Liver (tissue), 9 donors: ENCODE measurements around the gene DMAC2. TPM values are rescaled to one million over a fixed set of nuclear protein-coding genes. Genes with fewer than 3 reads are reported as not detected.

Experiments used
- DNase-seq: peaks from one replicate; pipeline ENCODE4 v3.0.0-alpha.2; 2017; ENCODE audit warnings: low spot score
- H3K27ac ChIP-seq, 2 donors: one replicate each; pipeline ENCODE4 v1.7.0; 2013; ENCODE audit warnings: inconsistent platforms in 2 of 2, low read length in 2 of 2, control low read depth in 1 of 2, low read depth in 1 of 2, mild to moderate bottlenecking in 1 of 2
- H3K27me3 ChIP-seq, 4 donors: one replicate each; pipeline versions ENCODE4 v1.6.1 to v1.7.0; 2013; ENCODE audit warnings: low read length in 3 of 4, inconsistent platforms in 1 of 4, mild to moderate bottlenecking in 1 of 4, moderate library complexity in 1 of 4; ENCODE audit not compliant: control insufficient read depth in 4 of 4, insufficient read depth in 4 of 4
- H3K36me3 ChIP-seq, 4 donors: one replicate each; pipeline versions ENCODE4 v1.6.1 to v1.7.0; 2013; ENCODE audit warnings: low read length in 3 of 4, mild to moderate bottlenecking in 3 of 4, low read depth in 1 of 4, moderate library complexity in 1 of 4; ENCODE audit not compliant: control insufficient read depth in 4 of 4, insufficient read depth in 3 of 4
- H3K4me1 ChIP-seq, 4 donors: one replicate each; pipeline versions ENCODE4 v1.6.1 to v1.7.0; 2013; ENCODE audit warnings: low read length in 3 of 4, mild to moderate bottlenecking in 3 of 4, moderate library complexity in 1 of 4; ENCODE audit not compliant: control insufficient read depth in 4 of 4, insufficient read depth in 4 of 4
- H3K4me3 ChIP-seq, 3 donors: one replicate each; pipeline versions ENCODE4 v1.6.1 to v1.7.0; 2013; ENCODE audit warnings: low read length in 3 of 3, control low read depth in 1 of 3, low read depth in 1 of 3, mild to moderate bottlenecking in 1 of 3
- H3K9ac ChIP-seq, 2 donors: one replicate each; pipeline ENCODE4 v1.7.0; 2013; ENCODE audit warnings: low read length in 2 of 2, mild to moderate bottlenecking in 2 of 2, moderate library complexity in 2 of 2, control low read depth in 1 of 2, low read depth in 1 of 2
- H3K9me3 ChIP-seq, 4 donors: one replicate each; pipeline versions ENCODE4 v1.6.1 to v1.7.0; 2013; ENCODE audit warnings: low read length in 3 of 4; ENCODE audit not compliant: control insufficient read depth in 4 of 4
- FOXA1 ChIP-seq: IDR thresholded peaks from 2 replicates; pipeline ENCODE4 v1.6.1; 2016; ENCODE audit warnings: antibody characterized with exemption
- GABPA ChIP-seq, 2 donors: IDR thresholded peaks in 1 of 2; conservative IDR thresholded peaks in 1 of 2; 2 replicates each; pipeline ENCODE4 v1.6.1; 2016; ENCODE audit warnings: antibody characterized with exemption in 2 of 2, mild to moderate bottlenecking in 1 of 2, moderate library complexity in 1 of 2
- HNF4G ChIP-seq: IDR thresholded peaks from 2 replicates; pipeline ENCODE4 v1.6.1; 2016; ENCODE audit warnings: antibody characterized with exemption
- JUND ChIP-seq, 2 donors: IDR thresholded peaks; 2 replicates each; pipeline ENCODE4 v1.6.1; 2016; ENCODE audit warnings: antibody characterized with exemption in 2 of 2
- RAD21 ChIP-seq, 2 donors: IDR thresholded peaks; 2 replicates each; pipeline ENCODE4 v1.6.1; 2016; ENCODE audit warnings: antibody characterized with exemption in 2 of 2, mild to moderate bottlenecking in 2 of 2
- RXRA ChIP-seq, 2 donors: IDR thresholded peaks; 2 replicates each; pipeline ENCODE4 v1.6.1; 2017 to 2018; ENCODE audit warnings: antibody characterized with exemption in 2 of 2, mild to moderate bottlenecking in 1 of 2
- TAF1 ChIP-seq: conservative IDR thresholded peaks from 2 replicates; pipeline ENCODE4 v1.6.1; 2016; ENCODE audit warnings: antibody characterized with exemption, mild to moderate bottlenecking
- YY1 ChIP-seq: IDR thresholded peaks from 2 replicates; pipeline ENCODE4 v1.6.1; 2016; ENCODE audit warnings: antibody characterized with exemption, mild to moderate bottlenecking
- WGBS: extraction: QIAGEN DNeasy Blood & Tissue Kit; methylation state at CpG from one replicate; pipeline ENCODE4 v1.1.7; 2013; 5-methylcytosine and 5-hydroxymethylcytosine counted together
- polyA plus RNA-seq, 2 donors: library from polyadenylated mRNA; stranded (reverse) in 1 of 2; unstranded in 1 of 2; fragments of 200-250 nt in 1 of 2; fragments of >200 nt in 1 of 2; fragmentation: Nextera tagmentation in 1 of 2; extraction: Ambion mirVana in 1 of 2; gene quantifications; one replicate each; pipeline versions ENCODE4 v1.2.1 to v1.2.3, GENCODE V29; 2013 to 2015
- total RNA-seq, 2 donors: library from RNA; depleted of rRNA; stranded (reverse); fragments of >200 nt; gene quantifications; one replicate each; pipeline ENCODE4 v1.2.3, GENCODE V29; 2014
- TF ChIP-seq, protein P1 (sequence below): IDR thresholded peaks from 2 replicates; pipeline ENCODE4 v1.6.1; 2016; ENCODE audit warnings: antibody characterized with exemption
- TF ChIP-seq, protein P2 (sequence below): IDR thresholded peaks from 2 replicates; pipeline ENCODE4 v1.6.1; 2016; ENCODE audit warnings: antibody characterized with exemption, mild to moderate bottlenecking
- TF ChIP-seq, protein P3 (sequence below): IDR thresholded peaks from 2 replicates; pipeline ENCODE4 v1.6.1; 2016; ENCODE audit warnings: antibody characterized with exemption
- TF ChIP-seq, protein P4 (sequence below): fragments of 150-350 bp; IDR thresholded peaks from 2 replicates; pipeline ENCODE4 v1.5.1; 2017; ENCODE audit warnings: improper control_type of control experiment, low read depth, low read length; ENCODE audit not compliant: missing input control
- TF ChIP-seq, protein P5 (sequence below): IDR thresholded peaks from 2 replicates; pipeline ENCODE4 v1.6.1; 2016; ENCODE audit warnings: antibody characterized with exemption
- donor health status: healthy.
- donor health status: healthy.
- donor health status: healthy.
- donor health status: healthy.
- donor health status: healthy.

The DMAC2 gene
- total and polyA plus RNA-seq, 4 donors, result 17.1 to 28.8 (median 24.2) TPM

DNA sequence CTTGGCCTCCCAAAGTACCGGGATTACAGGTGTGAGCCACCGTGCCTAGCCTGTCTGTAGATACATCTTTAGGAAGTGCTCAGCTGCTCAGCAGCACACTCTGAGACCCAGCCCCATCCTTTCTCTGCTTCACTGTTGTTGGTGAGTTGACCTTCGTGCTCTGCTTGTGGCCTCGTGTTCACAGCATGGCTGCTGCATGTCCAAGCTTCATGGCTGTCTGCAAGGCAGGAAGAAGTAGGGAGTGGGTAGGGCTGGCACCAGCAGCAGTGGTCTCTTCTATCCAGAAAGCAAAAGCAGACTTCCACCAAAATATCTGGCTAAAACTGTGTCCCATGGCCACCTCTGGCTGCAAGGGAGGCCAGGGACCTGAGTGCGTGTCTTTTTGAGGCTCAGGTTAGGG, 26.8 kb downstream of the DMAC2 start:
- no peak for DNase-seq
- 96% methylated on average over 5 of the region's 5 CpGs for WGBS
- no peak overlapping the region for H3K4me3 ChIP-seq
- H3K9ac ChIP-seq, result no peak overlapping the region
- H3K4me1 ChIP-seq, result peaks cover 9 to 10% (median 9%) of the 10 kb centered on the region in 4 donors
- H3K36me3 ChIP-seq, result peaks cover 5 to 50% (median 24%) of the 10 kb centered on the region in 4 donors
- H3K27me3 ChIP-seq, result no peaks in the 10 kb centered on the region
- no peak for TF ChIP-seq JUND (IDR thresholded peaks at IDR 0.05)
- H3K9me3 ChIP-seq, result no peaks in the 10 kb centered on the region
- no peak overlapping the region for H3K27ac ChIP-seq

DNA sequence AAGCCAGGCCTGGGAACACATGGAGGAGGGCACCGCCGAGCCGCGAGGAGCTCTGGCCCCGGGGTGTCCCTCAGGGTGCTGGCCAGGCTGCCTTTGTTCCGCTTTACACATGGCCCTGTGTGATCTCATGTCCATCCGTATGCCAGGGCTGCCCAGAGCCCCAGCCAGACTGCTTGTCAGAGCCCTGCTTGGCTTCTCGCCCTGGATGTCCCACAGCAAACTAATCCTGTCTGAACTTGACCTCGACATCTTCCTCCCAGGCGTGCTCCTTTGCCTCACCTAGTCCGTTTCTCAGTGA, 27.8 kb downstream of the DMAC2 start:
- WGBS, result 96% methylated on average over 11 of the region's 11 CpGs
- H3K27ac ChIP-seq, result no peak overlapping the region
- H3K9ac ChIP-seq, result no peak overlapping the region

DNA sequence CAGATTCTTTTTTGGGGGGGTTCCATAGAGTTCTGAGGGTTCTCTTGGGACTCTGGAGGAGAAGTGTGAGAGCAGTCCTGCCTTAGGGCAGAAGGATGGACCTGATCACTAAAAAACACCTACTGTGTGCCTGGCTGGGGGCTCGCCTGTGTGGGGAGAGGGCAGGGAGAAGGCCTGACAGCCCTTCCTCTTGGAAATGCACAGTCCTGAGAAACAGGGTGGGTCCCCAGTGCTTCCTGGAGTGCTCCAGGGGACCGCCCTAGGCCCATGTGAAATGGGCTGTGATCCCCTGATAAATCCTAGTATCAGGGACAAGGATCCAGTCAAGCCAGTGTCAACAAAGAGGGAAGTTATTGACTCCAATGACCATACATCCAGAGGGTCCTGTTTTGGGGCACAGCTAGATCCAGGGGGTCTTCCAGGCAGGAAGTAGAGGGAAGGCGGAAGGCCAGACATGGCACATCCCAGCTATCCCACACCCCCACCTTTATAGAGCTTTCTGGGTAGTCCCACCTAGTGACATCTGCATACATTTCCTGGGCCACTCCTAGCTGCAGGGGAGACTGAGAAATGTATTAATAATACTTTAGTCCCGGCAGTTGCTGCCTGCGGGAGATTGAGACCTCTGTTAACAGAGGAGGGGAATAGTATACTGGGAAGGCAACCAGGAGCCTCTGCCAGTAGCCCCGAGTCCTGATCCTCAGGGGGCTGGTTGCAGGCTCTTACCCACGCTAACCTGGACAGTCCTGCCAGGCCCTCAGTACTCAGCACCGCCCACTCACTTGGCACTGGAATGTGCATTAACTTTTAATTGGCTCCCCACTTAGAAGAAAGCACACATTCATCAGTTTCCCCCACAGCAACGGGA, 28.4 kb downstream of the DMAC2 start:
- peaks cover 9 to 13% (median 11%) of the 10 kb centered on the region in 4 donors for H3K4me1 ChIP-seq
- no peaks in the 10 kb centered on the region for H3K27me3 ChIP-seq
- H3K4me3 ChIP-seq, result no peak overlapping the region
- no peak for DNase-seq
- H3K9me3 ChIP-seq, result no peaks in the 10 kb centered on the region
- no peak overlapping the region for H3K27ac ChIP-seq
- H3K36me3 ChIP-seq, result peaks cover 5 to 41% (median 23%) of the 10 kb centered on the region in 4 donors
- no peak overlapping the region for H3K9ac ChIP-seq
- WGBS, result 91% methylated on average over 9 of the region's 9 CpGs
- TF ChIP-seq JUND (IDR thresholded peaks at IDR 0.05) (no peak), GABPA (IDR thresholded peaks at IDR 0.05 in 1 of 2, conservative IDR thresholded peaks at IDR 0.05 in 1 of 2) (no peak), FOXA1 (no peak), RXRA (IDR thresholded peaks at IDR 0.05) (no peak), RAD21 (IDR thresholded peaks at IDR 0.05) (no peak), HNF4G (no peak), YY1 (no peak)
- TF ChIP-seq, protein P1, sequence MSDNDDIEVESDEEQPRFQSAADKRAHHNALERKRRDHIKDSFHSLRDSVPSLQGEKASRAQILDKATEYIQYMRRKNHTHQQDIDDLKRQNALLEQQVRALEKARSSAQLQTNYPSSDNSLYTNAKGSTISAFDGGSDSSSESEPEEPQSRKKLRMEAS, result no peak
- TF ChIP-seq, protein P2, sequence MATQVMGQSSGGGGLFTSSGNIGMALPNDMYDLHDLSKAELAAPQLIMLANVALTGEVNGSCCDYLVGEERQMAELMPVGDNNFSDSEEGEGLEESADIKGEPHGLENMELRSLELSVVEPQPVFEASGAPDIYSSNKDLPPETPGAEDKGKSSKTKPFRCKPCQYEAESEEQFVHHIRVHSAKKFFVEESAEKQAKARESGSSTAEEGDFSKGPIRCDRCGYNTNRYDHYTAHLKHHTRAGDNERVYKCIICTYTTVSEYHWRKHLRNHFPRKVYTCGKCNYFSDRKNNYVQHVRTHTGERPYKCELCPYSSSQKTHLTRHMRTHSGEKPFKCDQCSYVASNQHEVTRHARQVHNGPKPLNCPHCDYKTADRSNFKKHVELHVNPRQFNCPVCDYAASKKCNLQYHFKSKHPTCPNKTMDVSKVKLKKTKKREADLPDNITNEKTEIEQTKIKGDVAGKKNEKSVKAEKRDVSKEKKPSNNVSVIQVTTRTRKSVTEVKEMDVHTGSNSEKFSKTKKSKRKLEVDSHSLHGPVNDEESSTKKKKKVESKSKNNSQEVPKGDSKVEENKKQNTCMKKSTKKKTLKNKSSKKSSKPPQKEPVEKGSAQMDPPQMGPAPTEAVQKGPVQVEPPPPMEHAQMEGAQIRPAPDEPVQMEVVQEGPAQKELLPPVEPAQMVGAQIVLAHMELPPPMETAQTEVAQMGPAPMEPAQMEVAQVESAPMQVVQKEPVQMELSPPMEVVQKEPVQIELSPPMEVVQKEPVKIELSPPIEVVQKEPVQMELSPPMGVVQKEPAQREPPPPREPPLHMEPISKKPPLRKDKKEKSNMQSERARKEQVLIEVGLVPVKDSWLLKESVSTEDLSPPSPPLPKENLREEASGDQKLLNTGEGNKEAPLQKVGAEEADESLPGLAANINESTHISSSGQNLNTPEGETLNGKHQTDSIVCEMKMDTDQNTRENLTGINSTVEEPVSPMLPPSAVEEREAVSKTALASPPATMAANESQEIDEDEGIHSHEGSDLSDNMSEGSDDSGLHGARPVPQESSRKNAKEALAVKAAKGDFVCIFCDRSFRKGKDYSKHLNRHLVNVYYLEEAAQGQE, result no peak
- TF ChIP-seq, protein P3, sequence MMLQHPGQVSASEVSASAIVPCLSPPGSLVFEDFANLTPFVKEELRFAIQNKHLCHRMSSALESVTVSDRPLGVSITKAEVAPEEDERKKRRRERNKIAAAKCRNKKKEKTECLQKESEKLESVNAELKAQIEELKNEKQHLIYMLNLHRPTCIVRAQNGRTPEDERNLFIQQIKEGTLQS, result no peak
- TF ChIP-seq, protein P4, sequence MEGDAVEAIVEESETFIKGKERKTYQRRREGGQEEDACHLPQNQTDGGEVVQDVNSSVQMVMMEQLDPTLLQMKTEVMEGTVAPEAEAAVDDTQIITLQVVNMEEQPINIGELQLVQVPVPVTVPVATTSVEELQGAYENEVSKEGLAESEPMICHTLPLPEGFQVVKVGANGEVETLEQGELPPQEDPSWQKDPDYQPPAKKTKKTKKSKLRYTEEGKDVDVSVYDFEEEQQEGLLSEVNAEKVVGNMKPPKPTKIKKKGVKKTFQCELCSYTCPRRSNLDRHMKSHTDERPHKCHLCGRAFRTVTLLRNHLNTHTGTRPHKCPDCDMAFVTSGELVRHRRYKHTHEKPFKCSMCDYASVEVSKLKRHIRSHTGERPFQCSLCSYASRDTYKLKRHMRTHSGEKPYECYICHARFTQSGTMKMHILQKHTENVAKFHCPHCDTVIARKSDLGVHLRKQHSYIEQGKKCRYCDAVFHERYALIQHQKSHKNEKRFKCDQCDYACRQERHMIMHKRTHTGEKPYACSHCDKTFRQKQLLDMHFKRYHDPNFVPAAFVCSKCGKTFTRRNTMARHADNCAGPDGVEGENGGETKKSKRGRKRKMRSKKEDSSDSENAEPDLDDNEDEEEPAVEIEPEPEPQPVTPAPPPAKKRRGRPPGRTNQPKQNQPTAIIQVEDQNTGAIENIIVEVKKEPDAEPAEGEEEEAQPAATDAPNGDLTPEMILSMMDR, result no peak

More for the DNA sequence above, 27.8 kb downstream of the DMAC2 start:
- no peak for DNase-seq
- no peak overlapping the region for H3K4me3 ChIP-seq
- peaks cover 9 to 11% (median 10%) of the 10 kb centered on the region in 4 donors for H3K4me1 ChIP-seq
- H3K9me3 ChIP-seq, result no peaks in the 10 kb centered on the region
- H3K36me3 ChIP-seq, result peaks cover 5 to 46% (median 24%) of the 10 kb centered on the region in 4 donors
- H3K27me3 ChIP-seq, result no peaks in the 10 kb centered on the region
- TF ChIP-seq, protein P5, sequence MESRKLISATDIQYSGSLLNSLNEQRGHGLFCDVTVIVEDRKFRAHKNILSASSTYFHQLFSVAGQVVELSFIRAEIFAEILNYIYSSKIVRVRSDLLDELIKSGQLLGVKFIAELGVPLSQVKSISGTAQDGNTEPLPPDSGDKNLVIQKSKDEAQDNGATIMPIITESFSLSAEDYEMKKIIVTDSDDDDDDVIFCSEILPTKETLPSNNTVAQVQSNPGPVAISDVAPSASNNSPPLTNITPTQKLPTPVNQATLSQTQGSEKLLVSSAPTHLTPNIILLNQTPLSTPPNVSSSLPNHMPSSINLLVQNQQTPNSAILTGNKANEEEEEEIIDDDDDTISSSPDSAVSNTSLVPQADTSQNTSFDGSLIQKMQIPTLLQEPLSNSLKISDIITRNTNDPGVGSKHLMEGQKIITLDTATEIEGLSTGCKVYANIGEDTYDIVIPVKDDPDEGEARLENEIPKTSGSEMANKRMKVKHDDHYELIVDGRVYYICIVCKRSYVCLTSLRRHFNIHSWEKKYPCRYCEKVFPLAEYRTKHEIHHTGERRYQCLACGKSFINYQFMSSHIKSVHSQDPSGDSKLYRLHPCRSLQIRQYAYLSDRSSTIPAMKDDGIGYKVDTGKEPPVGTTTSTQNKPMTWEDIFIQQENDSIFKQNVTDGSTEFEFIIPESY, result no peak
- TF ChIP-seq, protein P4, result no peak
- TF ChIP-seq TAF1, result no peak
